Measurements from ENCODE around the gene TBX6.
A peak's percentile ranks its signal among the peaks of the same experiment; 100 is the strongest.

The TBX6 gene

GRCh38 chr16:30063893-30064728 lies 27.6 kb downstream of the TBX6 start:
- no peak for DNase-seq (ENCODE audit: low read depth)
- peak; percentile 23 for TF ChIP-seq CTCF (conservative IDR thresholded peaks at IDR 0.05; ENCODE audit: low read depth, low read length)
- peak overlapping the region; percentile 79 for H3K4me3 ChIP-seq (ENCODE audit: low read length)

GRCh38 chr16:30063278-30063892 lies 28.3 kb downstream of the TBX6 start:
- TF ChIP-seq CTCF (conservative IDR thresholded peaks at IDR 0.05; ENCODE audit: low read depth, low read length), result no peak
- no peak overlapping the region for H3K4me3 ChIP-seq (ENCODE audit: low read length)

GRCh38 chr16:30060836-30061554 lies 30.7 kb downstream of the TBX6 start:
- TF ChIP-seq CTCF (conservative IDR thresholded peaks at IDR 0.05; ENCODE audit: low read depth, low read length), result no peak
- DNase-seq (ENCODE audit: low read depth), result no peak

More at GRCh38 chr16:30063278-30063892, 28.3 kb downstream of the TBX6 start:
- DNase-seq (ENCODE audit: low read depth), result no peak

GRCh38 chr16:30060346-30060745 lies 31.4 kb downstream of the TBX6 start:
- no peak overlapping the region for H3K4me3 ChIP-seq (ENCODE audit: low read length)
- TF ChIP-seq CTCF (conservative IDR thresholded peaks at IDR 0.05; ENCODE audit: low read depth, low read length), result no peak
- DNase-seq (ENCODE audit: low read depth), result no peak

More at GRCh38 chr16:30060836-30061554, 30.7 kb downstream of the TBX6 start:
- H3K4me3 ChIP-seq (ENCODE audit: low read length), result no peak overlapping the region

GRCh38 chr16:30054959-30055553 lies 36.7 kb downstream of the TBX6 start:
- peak; percentile 78 for TF ChIP-seq CTCF (conservative IDR thresholded peaks at IDR 0.05; ENCODE audit: low read depth, low read length)
- no peak overlapping the region for H3K4me3 ChIP-seq (ENCODE audit: low read length)
- DNase-seq (ENCODE audit: low read depth), result no peak

GRCh38 chr16:30054451-30054850 lies 37.3 kb downstream of the TBX6 start:
- DNase-seq (ENCODE audit: low read depth), result no peak
- TF ChIP-seq CTCF (conservative IDR thresholded peaks at IDR 0.05; ENCODE audit: low read depth, low read length), result no peak
- H3K4me3 ChIP-seq (ENCODE audit: low read length), result no peak overlapping the region
